Calu3 (cell line): ENCODE measurements around the gene COL5A2. TPM values are rescaled to one million over a fixed set of nuclear protein-coding genes. Genes with fewer than 3 reads are reported as not detected.

Experiments used
- BruUV-seq: library from RNA; stranded (reverse); fragments of 400-500 nt; replicated peaks from 2 replicates; lab custom pipeline; 2021; lab: Mats Ljungman, UMichigan
- CTCF ChIA-PET: fragments of 300-600 bp; sonication (Branson Sonifier 250); formaldehyde crosslinking; loops from one replicate; lab custom pipeline; 2022; ENCODE audit warnings: antibody characterized with exemption; lab: Charles Lee
- DNase-seq: peaks from one replicate; pipeline ENCODE4 v3.0.0; 2022
- H3K27ac Mint-ChIP-seq: one replicate; pipeline ENCODE4 v1.8.0; 2022; ENCODE audit warnings: mixed read lengths; ENCODE audit not compliant: unreplicated experiment
- H3K27me3 Mint-ChIP-seq: one replicate; pipeline ENCODE4 v1.8.0; 2022; ENCODE audit warnings: mixed read lengths; ENCODE audit not compliant: unreplicated experiment
- H3K36me3 Mint-ChIP-seq: one replicate; pipeline ENCODE4 v1.8.0; 2022; ENCODE audit warnings: mild to moderate bottlenecking, moderate library complexity, mixed read lengths; ENCODE audit not compliant: insufficient read depth, unreplicated experiment
- H3K4me1 Mint-ChIP-seq: one replicate; pipeline ENCODE4 v1.8.0; 2022; ENCODE audit warnings: mild to moderate bottlenecking, low read depth, mixed read lengths; ENCODE audit not compliant: unreplicated experiment
- H3K4me3 Mint-ChIP-seq: one replicate; pipeline ENCODE4 v1.8.0; 2022; ENCODE audit warnings: mild to moderate bottlenecking, low read depth, moderate library complexity, mixed read lengths; ENCODE audit not compliant: unreplicated experiment
- H3K9me3 Mint-ChIP-seq: one replicate; pipeline ENCODE4 v1.8.0; 2022; ENCODE audit warnings: low read depth, mixed read lengths; ENCODE audit not compliant: unreplicated experiment
- intact Hi-C: fragments of 100-400 bp; cut with micrococcal nuclease; formaldehyde crosslinking; loops from one replicate; pipeline ENCODE4 v1.10.0; 2022; ENCODE audit not compliant: unreplicated experiment
- total RNA-seq: library from RNA; stranded (reverse); gene quantifications from 2 replicates; pipeline ENCODE4 v1.2.3, GENCODE V29; 2022
- TF ChIP-seq, protein P1 (sequence below): fragments of 200-600 bp; IDR thresholded peaks from one replicate; pipeline ENCODE4 v1.8.0; 2022; ENCODE audit warnings: antibody characterized with exemption; ENCODE audit not compliant: unreplicated experiment

Gene COL5A2
- total RNA-seq, 1 experiment from 2014 or later, result 1.1 TPM

DNA sequence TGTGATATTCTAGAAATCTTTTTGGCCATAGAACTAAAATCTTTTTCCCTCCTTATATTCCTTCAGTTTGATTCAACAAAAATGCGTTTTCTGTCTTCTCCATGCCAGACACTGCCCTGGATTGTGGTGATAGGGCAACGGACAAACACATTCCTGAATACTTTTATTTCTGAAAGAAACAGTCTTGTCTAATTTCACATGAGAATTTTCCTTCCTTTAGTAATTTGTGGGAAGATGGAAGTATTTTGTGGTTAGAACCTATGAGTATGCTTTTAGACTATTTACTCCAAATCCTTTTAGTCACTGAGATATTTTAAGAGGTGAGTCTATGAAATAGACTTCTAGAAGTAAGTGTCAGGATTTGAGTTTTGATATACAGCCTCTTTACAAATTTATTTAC is 49.6 kb downstream of the COL5A2 start:
- DNase-seq, result no peak
- intact Hi-C loops, result no loop called here
- TF ChIP-seq, protein P1, sequence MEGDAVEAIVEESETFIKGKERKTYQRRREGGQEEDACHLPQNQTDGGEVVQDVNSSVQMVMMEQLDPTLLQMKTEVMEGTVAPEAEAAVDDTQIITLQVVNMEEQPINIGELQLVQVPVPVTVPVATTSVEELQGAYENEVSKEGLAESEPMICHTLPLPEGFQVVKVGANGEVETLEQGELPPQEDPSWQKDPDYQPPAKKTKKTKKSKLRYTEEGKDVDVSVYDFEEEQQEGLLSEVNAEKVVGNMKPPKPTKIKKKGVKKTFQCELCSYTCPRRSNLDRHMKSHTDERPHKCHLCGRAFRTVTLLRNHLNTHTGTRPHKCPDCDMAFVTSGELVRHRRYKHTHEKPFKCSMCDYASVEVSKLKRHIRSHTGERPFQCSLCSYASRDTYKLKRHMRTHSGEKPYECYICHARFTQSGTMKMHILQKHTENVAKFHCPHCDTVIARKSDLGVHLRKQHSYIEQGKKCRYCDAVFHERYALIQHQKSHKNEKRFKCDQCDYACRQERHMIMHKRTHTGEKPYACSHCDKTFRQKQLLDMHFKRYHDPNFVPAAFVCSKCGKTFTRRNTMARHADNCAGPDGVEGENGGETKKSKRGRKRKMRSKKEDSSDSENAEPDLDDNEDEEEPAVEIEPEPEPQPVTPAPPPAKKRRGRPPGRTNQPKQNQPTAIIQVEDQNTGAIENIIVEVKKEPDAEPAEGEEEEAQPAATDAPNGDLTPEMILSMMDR, result no peak
- no peak overlapping the region for H3K27ac Mint-ChIP-seq
- no peaks in the 10 kb centered on the region for H3K27me3 Mint-ChIP-seq
- BruUV-seq, result no TSS peak
- CTCF ChIA-PET, result no interaction called here
- no peaks in the 10 kb centered on the region for H3K36me3 Mint-ChIP-seq
- no peaks in the 10 kb centered on the region for H3K9me3 Mint-ChIP-seq
- H3K4me3 Mint-ChIP-seq, result no peak overlapping the region
- H3K4me1 Mint-ChIP-seq, result no peaks in the 10 kb centered on the region

DNA sequence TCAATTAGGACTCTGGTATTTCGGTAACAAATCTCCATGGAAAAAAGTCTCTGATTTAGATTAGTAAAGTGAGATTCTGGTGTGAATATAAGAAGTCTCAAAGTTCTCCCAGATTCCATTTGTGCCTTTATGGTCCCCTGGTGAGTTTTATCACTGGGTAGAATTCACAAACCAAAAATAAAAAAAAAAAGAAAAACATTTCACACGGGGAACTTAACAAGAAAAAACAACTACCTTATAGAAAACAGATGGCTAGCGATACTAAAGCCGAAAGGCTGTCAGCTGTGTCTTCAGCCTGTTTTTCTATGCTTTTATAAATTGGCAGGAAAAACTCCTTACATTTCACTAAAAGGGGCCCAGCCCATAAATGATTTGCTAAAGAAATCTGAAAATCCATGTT is 50.6 kb downstream of the COL5A2 start:
- no peaks in the 10 kb centered on the region for H3K4me1 Mint-ChIP-seq

DNA sequence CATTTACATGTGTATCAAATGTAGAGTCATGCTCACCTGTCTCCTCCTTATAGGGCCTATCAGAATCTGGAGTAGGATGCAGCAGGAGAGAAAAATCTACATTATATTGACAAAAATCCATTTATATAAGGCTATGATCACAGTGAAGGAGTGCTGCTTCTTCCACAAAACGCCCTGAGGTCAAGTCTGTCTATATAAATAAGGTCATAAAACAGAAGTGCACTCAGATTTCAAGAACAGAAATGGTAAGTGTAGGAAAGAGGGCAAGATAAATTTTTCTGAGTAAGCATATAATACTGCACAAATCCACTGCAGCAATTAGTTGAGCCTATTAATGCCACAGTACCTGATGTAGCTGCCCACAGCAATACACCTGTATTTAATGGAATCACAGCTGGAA is 51.8 kb downstream of the COL5A2 start:
- Mint-ChIP-seq H3K27ac (no peak overlapping the region), H3K4me3 (no peak overlapping the region), H3K9me3 (no peaks in the 10 kb centered on the region), H3K4me1 (no peaks in the 10 kb centered on the region), H3K27me3 (no peaks in the 10 kb centered on the region), H3K36me3 (no peaks in the 10 kb centered on the region)
- BruUV-seq, result no TSS peak
- intact Hi-C loops, result no loop called here
- DNase-seq, result no peak
- CTCF ChIA-PET, result no interaction called here
- TF ChIP-seq, protein P1, result no peak

More for the DNA sequence above, 50.6 kb downstream of the COL5A2 start:
- no TSS peak for BruUV-seq
- Mint-ChIP-seq H3K4me3 (no peak overlapping the region), H3K27ac (no peak overlapping the region), H3K27me3 (no peaks in the 10 kb centered on the region), H3K9me3 (no peaks in the 10 kb centered on the region), H3K36me3 (no peaks in the 10 kb centered on the region)
- CTCF ChIA-PET, result no interaction called here
- intact Hi-C loops, result no loop called here
- DNase-seq, result no peak
- TF ChIP-seq, protein P1, result no peak

DNA sequence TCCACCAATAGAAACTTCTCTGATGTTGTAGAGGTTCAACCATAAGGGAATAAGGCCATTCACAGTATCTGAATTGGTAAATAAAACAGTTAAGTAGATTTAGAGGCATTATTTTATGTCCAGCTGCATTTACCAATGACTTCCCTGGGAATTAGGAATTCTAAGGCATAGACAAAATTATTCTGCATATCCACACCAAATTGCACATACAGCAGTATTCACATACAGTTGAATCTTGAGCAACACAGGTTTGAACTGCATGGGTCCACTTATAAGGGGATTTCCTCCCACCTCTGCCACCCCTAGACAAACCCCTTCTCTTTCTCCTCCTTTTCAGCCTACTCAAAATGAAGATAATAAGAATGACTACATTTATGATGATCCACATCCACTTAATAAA is 54.4 kb downstream of the COL5A2 start:
- Mint-ChIP-seq H3K9me3 (no peaks in the 10 kb centered on the region), H3K27ac (no peak overlapping the region), H3K4me1 (no peaks in the 10 kb centered on the region), H3K4me3 (no peak overlapping the region), H3K27me3 (no peaks in the 10 kb centered on the region), H3K36me3 (no peaks in the 10 kb centered on the region)
- TF ChIP-seq, protein P1, result no peak
- BruUV-seq, result no TSS peak
- intact Hi-C loops, result no loop called here
- CTCF ChIA-PET, result no interaction called here
- no peak for DNase-seq
